Measurements from ENCODE around the gene SAYSD1.

DNA sequence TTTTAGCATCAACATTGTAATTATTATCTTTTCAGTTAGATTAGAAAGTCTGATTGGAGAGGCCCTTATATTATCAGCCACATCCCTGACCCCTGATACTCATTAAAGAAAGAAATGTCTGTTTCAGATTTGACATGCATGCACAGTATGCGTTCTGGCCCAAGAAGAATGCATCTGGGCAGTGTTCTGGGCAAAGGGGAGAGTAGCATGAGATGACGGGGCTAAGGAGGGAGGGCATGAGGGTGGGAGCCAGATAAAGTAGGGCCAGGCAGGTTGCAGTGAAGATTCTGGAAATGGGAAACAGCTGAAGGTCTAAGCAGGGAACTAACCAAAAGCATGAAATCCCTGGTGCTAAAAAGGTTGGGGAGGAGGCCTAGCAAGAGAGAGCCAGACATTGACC is 7.3 kb downstream of the SAYSD1 start:
- TF ChIP-seq, protein P1, sequence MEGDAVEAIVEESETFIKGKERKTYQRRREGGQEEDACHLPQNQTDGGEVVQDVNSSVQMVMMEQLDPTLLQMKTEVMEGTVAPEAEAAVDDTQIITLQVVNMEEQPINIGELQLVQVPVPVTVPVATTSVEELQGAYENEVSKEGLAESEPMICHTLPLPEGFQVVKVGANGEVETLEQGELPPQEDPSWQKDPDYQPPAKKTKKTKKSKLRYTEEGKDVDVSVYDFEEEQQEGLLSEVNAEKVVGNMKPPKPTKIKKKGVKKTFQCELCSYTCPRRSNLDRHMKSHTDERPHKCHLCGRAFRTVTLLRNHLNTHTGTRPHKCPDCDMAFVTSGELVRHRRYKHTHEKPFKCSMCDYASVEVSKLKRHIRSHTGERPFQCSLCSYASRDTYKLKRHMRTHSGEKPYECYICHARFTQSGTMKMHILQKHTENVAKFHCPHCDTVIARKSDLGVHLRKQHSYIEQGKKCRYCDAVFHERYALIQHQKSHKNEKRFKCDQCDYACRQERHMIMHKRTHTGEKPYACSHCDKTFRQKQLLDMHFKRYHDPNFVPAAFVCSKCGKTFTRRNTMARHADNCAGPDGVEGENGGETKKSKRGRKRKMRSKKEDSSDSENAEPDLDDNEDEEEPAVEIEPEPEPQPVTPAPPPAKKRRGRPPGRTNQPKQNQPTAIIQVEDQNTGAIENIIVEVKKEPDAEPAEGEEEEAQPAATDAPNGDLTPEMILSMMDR (IDR thresholded peaks at IDR 0.05), result no peak
- no peak for TF ChIP-seq POLR2A (IDR thresholded peaks at IDR 0.05)

Data from stomach (tissue), 4 donors.